ENCODE measurements around the gene ZDHHC13.
"Not testable (repeated sequence)": the region's sequence is repeated elsewhere in the genome, so short reads cannot be mapped to it uniquely, and the experiment has no call there.

The ZDHHC13 gene

GRCh38 chr11:19101796-19102520 is 15.0 kb upstream of the ZDHHC13 start:
- DNase-seq: no peak

GRCh38 chr11:19102521-19102900 is 14.5 kb upstream of the ZDHHC13 start:
- no peak for DNase-seq

- DNase-seq: no peak
These were observed 12.0 kb upstream of the ZDHHC13 start for GRCh38 chr11:19105011-19105410.

GRCh38 chr11:19107125-19107524 is 9.8 kb upstream of the ZDHHC13 start:
- DNase-seq: no peak

GRCh38 chr11:19110295-19110694 is 6.7 kb upstream of the ZDHHC13 start:
- DNase-seq: no peak

- no peak for DNase-seq
These were observed 5.2 kb upstream of the ZDHHC13 start for GRCh38 chr11:19111809-19112208.

GRCh38 chr11:19116276-19116970 is 545 bp upstream of the ZDHHC13 start:
- DNase-seq: no peak

GRCh38 chr11:19117760-19118097 is 761 bp downstream of the ZDHHC13 start:
- no peak for DNase-seq

- DNase-seq: no peak
These were observed 4.7 kb downstream of the ZDHHC13 start for GRCh38 chr11:19121646-19122045.

- no peak for DNase-seq
These were observed 6.1 kb downstream of the ZDHHC13 start for GRCh38 chr11:19122960-19123615.

- not testable (repeated sequence) for DNase-seq
These were observed 9.8 kb downstream of the ZDHHC13 start for GRCh38 chr11:19126562-19127325.

GRCh38 chr11:19134004-19134403 is 17.0 kb downstream of the ZDHHC13 start:
- no peak for DNase-seq

- not testable (repeated sequence) for DNase-seq
These were observed 19.9 kb downstream of the ZDHHC13 start for GRCh38 chr11:19136884-19137283.

GRCh38 chr11:19145319-19145718 is 28.4 kb downstream of the ZDHHC13 start:
- no peak for DNase-seq

- DNase-seq: no peak
These were observed 39.9 kb downstream of the ZDHHC13 start for GRCh38 chr11:19156892-19157291.

- DNase-seq: no peak
These were observed 43.9 kb downstream of the ZDHHC13 start for GRCh38 chr11:19160847-19161246.

GRCh38 chr11:19161651-19162050 is 44.7 kb downstream of the ZDHHC13 start:
- no peak for DNase-seq

GRCh38 chr11:19162951-19163505 is 46.1 kb downstream of the ZDHHC13 start:
- no peak for DNase-seq

- DNase-seq: no peak
These were observed 46.6 kb downstream of the ZDHHC13 start for GRCh38 chr11:19163617-19164016.

- no peak for DNase-seq
These were observed 47.4 kb downstream of the ZDHHC13 start for GRCh38 chr11:19164230-19164855.

- DNase-seq: no peak
These were observed 47.9 kb downstream of the ZDHHC13 start for GRCh38 chr11:19164881-19165280.

GRCh38 chr11:19168090-19168489 is 51.1 kb downstream of the ZDHHC13 start:
- DNase-seq: no peak
